K562 (cell line): ENCODE data around the gene CALD1.

Experiments used
- CREB1 ChIP-seq, 2 experiments: sonication (generic) in 1 of 2; formaldehyde crosslinking in 1 of 2; IDR thresholded peaks; 2 replicates each; pipeline versions ENCODE4 v1.6.1 to v1.8.0; 2012 to 2022; ENCODE audit warnings: inconsistent platforms in 1 of 2, mild to moderate bottlenecking in 1 of 2, missing genetic modification reagents in 1 of 2, moderate library complexity in 1 of 2
- MTA3 ChIP-seq: fragments of 450-650 bp; formaldehyde crosslinking; IDR thresholded peaks from 2 replicates; pipeline ENCODE4 v1.6.1; 2017; ENCODE audit warnings: mild to moderate bottlenecking, borderline replicate concordance
- RBM39 ChIP-seq: fragments of 200-400 bp; formaldehyde crosslinking; optimal IDR thresholded peaks from 2 replicates; pipeline ENCODE3; 2018; ENCODE audit warnings: low read depth, low read length
- TF ChIP-seq, protein P1 (sequence below), 2 experiments: fragments of 450-650 bp in 1 of 2; sonication (generic) in 1 of 2; formaldehyde crosslinking in 1 of 2; IDR thresholded peaks in 1 of 2; conservative IDR thresholded peaks in 1 of 2; 2 replicates each; pipeline versions ENCODE4 v1.6.1 to v1.8.1; 2016 to 2023; ENCODE audit warnings: mild to moderate bottlenecking in 2 of 2, moderate library complexity in 2 of 2, inconsistent platforms in 1 of 2, missing genetic modification reagents in 1 of 2
- TF ChIP-seq, protein P2 (sequence below), 3 experiments: IDR thresholded peaks in 2 of 3; conservative IDR thresholded peaks in 1 of 3; 2 replicates each; pipeline ENCODE4 v1.5.1; 2011 to 2012; ENCODE audit warnings: low read length in 3 of 3, mild to moderate bottlenecking in 3 of 3, control low read depth in 2 of 3, improper control_type of control experiment in 1 of 3, inconsistent platforms in 1 of 3, low read depth in 1 of 3, mixed read lengths in 1 of 3, moderate library complexity in 1 of 3; ENCODE audit not compliant: insufficient read depth in 2 of 3

DNA sequence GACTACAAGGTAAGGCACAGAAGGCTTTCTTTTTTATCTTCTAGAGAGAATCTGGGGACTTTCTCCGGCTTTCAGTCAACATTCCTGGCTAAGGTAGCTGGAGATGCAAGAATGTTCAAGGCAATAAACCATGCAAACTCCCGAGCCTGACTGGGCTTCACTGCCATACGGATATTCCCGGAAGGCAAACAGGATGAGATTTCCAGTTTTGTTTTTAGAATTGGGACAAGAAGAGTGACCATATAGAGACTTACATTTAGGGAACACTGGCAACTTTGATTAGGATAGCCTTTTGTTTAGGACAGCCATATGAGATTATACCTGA lies 269 bp downstream of the CALD1 start:
- TF ChIP-seq, protein P1, sequence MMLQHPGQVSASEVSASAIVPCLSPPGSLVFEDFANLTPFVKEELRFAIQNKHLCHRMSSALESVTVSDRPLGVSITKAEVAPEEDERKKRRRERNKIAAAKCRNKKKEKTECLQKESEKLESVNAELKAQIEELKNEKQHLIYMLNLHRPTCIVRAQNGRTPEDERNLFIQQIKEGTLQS (IDR thresholded peaks at IDR 0.05) = no peak
- TF ChIP-seq, protein P1 (CRISPR knock-in tag; conservative IDR thresholded peaks at IDR 0.05) = no peak
- TF ChIP-seq MTA3 (no peak), RBM39 (no peak), CREB1 (IDR thresholded peaks at IDR 0.05) (no peak), CREB1 (CRISPR knock-in tag; IDR thresholded peaks at IDR 0.05) (no peak)
- TF ChIP-seq, protein P2, sequence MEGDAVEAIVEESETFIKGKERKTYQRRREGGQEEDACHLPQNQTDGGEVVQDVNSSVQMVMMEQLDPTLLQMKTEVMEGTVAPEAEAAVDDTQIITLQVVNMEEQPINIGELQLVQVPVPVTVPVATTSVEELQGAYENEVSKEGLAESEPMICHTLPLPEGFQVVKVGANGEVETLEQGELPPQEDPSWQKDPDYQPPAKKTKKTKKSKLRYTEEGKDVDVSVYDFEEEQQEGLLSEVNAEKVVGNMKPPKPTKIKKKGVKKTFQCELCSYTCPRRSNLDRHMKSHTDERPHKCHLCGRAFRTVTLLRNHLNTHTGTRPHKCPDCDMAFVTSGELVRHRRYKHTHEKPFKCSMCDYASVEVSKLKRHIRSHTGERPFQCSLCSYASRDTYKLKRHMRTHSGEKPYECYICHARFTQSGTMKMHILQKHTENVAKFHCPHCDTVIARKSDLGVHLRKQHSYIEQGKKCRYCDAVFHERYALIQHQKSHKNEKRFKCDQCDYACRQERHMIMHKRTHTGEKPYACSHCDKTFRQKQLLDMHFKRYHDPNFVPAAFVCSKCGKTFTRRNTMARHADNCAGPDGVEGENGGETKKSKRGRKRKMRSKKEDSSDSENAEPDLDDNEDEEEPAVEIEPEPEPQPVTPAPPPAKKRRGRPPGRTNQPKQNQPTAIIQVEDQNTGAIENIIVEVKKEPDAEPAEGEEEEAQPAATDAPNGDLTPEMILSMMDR (IDR thresholded peaks at IDR 0.05 in 2 of 3, conservative IDR thresholded peaks at IDR 0.05 in 1 of 3; ENCODE audit: insufficient read depth in 2 of 3, low read depth in 1 of 3, low read length in 3 of 3) = no peak
